SK-N-SH (cell line): ENCODE data around the gene GPR68.

Experiments
- CTCF ChIP-seq: fragments of 200-600 bp; sonication (generic); IDR thresholded peaks from 2 replicates; pipeline ENCODE4 v1.6.1; 2017; ENCODE audit warnings: antibody characterized with exemption, mild to moderate bottlenecking, moderate library complexity
- ELF1 ChIP-seq: IDR thresholded peaks from 2 replicates; pipeline ENCODE4 v1.4.0; 2012
- EZH2phosphoT487 ChIP-seq: fragments of 200-600 bp; sonication (generic); IDR thresholded peaks from 2 replicates; pipeline ENCODE4 v1.6.1; 2017; ENCODE audit warnings: low read depth, mixed run types, mild to moderate bottlenecking, antibody characterized with exemption, moderate library complexity, borderline replicate concordance
- GABPA ChIP-seq: IDR thresholded peaks from 2 replicates; pipeline ENCODE4 v1.4.0; 2012; ENCODE audit warnings: low read depth, mild to moderate bottlenecking
- REST ChIP-seq: IDR thresholded peaks from 2 replicates; pipeline ENCODE4 v1.6.1; 2012; ENCODE audit warnings: mild to moderate bottlenecking, low read depth, low read length, moderate library complexity
- SIN3A ChIP-seq: IDR thresholded peaks from 2 replicates; pipeline ENCODE4 v1.6.1; 2012; ENCODE audit warnings: low read depth, mild to moderate bottlenecking, low read length, moderate library complexity, borderline replicate concordance
- TEAD4 ChIP-seq: IDR thresholded peaks from 2 replicates; pipeline ENCODE4 v1.4.0; 2012; ENCODE audit warnings: mild to moderate bottlenecking, borderline replicate concordance; ENCODE audit not compliant: insufficient read depth
- USF2 ChIP-seq: fragments of 150-350 bp; IDR thresholded peaks from 2 replicates; pipeline ENCODE4 v1.6.1; 2017; ENCODE audit warnings: antibody characterized with exemption, low read length, low read depth, borderline replicate concordance

GRCh38 chr14:91215381-91215780 is 29.1 kb downstream of the GPR68 start:
- TF ChIP-seq CTCF (no peak), ELF1 (no peak), GABPA (no peak), USF2 (no peak), REST (no peak), SIN3A (no peak), EZH2phosphoT487 (no peak), TEAD4 (no peak)
